ENCODE results near the gene ZDHHC14.
A peak's percentile ranks its signal among the peaks of the same experiment; 100 is the strongest.

ZDHHC14 gene

DNA sequence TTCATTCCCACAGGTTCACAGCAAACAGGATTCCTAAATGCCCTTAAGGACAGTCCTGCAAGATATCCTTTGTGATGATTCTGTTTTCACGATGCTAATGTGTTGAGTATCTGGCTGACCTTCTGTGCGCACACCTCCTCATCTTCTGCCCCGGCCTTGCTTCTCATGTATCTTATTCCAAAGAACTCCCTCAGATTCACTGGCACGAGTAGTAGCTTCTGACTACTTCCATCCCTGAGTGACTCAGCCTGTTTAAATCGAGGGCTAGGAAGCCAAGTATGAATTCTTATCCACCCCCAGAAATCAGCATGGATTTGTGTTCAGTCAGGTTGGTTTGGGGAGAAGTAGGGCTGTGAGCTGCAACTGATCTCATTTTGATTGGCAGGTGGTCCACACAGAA is 251.8 kb downstream of the ZDHHC14 start:
- no peak for DNase-seq

DNA sequence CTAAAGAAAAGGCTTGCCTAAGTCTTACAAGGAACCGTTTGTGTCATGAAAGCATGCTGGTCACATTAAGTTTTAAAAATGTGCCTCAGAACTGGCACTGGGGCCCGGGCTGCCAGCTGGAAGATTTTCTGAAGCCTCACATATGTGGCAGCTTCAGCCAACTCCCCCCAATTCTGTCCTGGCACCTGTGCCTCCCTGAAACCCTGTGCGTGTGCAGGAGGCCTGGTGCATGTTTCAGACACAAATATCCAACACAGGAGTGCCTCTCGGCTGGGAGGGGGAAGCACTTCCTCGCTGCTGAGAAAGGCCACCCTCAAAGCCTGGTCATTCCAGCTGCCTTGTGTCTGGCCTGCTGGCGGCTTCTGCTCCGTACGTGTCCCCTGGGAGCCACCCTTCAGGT is 253.6 kb downstream of the ZDHHC14 start:
- DNase-seq, result no peak

DNA sequence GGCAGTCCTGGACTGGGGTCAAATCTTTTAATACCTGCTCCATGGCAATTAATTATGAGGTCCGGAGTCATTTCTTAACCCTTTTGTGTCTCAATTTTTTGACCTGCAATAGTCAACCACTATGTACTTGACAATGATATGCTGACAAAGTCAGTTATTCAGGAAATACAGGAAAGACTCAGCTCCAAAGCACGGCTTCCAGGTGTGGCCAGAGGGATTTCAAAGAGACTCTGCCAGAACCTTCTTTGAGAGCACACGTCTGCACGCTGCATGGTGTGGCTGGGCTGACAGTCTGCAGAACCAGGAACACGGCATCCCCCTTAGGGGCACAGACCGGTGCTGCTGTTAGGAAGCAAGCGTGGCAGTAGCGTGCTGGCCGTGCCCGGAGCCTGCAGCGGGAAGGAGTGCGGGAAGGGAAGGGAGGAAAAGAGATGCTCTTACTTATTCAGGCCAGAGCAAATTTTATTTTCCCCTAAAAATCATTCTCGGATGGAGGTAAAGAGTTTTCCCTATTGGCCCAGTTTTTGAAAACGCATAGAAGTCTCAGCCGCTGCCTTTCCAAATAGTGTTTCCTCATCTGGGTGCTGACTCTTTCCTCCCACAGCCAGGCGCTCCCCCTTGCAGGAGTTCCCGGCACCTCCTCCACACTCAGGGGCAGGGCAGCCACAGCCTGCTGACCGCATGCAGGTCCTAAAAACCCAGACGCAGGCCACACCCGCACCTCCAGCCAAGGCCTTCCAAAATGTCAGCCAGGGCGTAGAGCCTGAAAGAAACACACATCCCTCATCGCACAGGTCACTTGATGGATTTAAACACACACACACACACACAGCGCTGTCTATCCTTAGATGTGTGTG is 254.6 kb downstream of the ZDHHC14 start:
- DNase-seq, result no peak

DNA sequence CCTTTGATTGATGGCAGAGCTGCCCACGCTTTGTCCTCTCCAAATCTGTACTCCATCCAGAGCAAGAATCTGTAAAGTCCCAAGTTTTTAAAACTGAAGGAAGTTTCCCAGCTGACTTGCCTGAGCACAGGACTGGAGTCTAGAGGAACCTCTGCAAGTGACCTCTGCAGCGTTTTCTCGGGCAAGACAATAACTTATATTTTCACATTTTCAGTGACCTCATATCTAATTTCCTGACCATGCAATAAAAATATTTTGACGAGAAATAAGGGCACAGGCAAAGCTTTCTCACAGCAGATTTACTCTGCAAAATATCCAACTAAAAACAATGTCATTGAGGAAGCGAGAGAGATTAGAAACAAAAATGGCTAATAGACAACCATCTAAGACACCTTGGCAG is 256.5 kb downstream of the ZDHHC14 start:
- DNase-seq, result no peak

DNA sequence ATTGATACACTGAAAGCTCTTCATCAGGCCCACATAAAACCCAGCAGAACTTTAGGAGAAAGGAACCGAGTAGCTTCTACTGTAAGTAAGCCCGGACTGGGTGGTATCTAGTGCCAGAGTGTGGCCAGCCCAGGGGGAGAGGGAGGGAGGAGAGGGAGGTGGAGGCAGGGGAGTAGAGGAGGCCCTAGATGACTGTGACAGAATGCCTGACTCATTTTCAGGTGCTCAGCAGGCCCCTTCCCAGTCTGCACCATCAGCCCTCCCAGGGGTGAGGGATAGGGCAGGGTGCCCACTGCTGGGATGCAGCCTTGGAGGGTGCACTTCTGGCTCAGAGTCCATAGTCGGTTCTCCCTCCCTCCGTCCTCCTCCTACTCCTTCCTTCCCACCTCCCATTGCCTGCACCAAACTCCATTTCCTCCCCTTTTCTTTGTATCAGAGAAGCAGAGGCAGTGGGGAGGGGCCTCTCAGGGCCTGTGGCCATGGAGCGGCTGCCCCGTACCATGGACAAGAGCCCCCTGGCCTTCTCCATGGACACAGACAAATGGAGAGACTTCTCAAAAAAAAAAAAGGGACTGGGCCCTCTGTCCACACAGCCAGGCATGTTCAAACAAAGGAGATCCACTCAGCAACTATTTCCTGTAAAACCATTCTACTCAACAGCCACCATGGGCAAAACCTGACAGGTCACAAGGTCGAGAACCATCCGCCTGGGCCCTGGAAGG is 257.1 kb downstream of the ZDHHC14 start:
- DNase-seq, result no peak

DNA sequence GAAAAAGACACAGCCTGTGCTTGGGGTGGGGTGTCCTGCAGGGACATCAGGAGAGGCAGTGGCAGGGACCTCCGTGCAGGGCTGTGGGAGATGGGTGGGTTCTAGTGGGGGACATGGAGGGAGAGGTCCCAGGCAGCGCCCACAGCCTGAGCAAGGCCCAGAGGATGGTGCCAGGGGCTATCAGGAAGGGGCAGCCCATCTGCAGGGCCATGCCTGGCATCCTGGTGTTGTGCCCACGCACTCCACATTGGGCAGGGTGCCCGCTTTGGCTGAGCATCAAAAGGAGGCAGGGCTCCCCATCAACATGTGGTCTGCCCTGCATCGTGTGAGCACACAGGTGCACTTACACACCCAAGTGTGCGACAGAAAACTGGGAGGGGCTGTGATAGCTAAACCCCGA is 257.8 kb downstream of the ZDHHC14 start:
- DNase-seq, result peak; percentile 36

DNA sequence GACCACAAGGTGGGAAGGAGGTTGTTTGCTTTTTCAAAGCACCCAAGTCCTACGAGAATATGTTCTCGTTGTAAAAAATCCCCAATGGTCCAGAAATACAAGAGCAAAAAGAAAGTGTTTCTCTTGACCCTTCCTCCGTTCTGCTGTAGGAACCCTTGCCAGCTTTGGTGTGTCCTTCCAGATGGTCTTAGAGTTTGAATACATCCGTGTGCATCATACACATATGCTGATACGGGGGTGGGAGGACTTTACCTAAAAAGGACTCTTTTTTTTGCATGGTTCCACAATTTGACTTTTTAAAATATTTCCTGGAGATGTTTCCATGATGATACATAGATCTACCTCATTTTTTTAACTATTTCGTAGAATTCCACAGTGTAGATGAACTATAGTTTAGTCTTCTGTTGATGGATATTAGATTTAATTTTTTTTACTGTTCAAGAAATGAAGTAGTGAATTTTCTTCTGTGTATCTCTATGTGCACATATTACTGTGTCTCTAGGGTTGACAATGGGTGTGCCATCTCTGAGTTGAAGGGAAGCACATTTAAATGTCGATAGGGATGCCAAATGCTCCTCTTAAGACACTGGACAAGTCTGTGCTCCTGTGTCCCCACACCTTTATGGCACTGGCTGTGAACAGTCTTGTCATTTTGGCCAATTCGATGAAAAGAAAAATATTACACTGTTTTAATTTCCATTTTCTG is 259.9 kb downstream of the ZDHHC14 start:
- no peak for DNase-seq

DNA sequence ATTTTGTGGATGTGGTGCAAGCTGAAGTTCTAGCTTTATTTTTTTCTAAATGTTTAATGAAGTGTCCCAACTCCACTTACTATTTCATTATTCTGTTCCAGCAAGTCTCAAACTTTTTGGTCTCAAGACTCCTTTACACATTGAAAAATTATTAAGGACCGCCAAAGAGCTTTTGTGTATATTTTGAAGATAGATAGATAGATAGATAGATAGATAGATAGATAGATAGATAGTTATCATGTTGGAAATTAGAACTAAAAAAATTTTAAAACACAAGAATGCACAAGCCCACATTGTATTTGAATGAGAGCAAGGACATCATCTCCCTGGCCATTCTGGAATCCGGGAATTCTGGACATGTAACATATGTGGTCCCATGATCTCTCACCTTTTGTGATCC is 260.8 kb downstream of the ZDHHC14 start:
- no peak for DNase-seq

DNA sequence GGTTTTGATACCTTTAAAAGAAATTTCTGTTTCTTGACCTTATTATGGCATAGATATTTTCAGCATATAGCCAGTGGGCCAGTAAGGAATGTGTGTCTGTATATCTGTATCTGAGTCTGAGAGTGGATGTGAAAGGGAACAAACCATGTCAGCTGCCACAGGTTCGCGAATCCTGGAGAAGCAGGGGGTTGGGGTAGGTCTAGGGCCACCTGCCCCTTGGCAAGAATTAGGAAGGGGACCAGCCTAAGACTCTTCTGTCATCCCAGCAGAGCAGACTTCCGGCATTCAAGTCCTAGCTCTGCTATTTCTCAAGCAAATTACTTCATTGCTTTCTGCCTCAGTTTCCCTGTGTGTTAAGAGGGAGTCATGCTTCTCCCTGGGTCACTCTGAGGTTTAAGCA is 261.7 kb downstream of the ZDHHC14 start:
- no peak for DNase-seq

DNA sequence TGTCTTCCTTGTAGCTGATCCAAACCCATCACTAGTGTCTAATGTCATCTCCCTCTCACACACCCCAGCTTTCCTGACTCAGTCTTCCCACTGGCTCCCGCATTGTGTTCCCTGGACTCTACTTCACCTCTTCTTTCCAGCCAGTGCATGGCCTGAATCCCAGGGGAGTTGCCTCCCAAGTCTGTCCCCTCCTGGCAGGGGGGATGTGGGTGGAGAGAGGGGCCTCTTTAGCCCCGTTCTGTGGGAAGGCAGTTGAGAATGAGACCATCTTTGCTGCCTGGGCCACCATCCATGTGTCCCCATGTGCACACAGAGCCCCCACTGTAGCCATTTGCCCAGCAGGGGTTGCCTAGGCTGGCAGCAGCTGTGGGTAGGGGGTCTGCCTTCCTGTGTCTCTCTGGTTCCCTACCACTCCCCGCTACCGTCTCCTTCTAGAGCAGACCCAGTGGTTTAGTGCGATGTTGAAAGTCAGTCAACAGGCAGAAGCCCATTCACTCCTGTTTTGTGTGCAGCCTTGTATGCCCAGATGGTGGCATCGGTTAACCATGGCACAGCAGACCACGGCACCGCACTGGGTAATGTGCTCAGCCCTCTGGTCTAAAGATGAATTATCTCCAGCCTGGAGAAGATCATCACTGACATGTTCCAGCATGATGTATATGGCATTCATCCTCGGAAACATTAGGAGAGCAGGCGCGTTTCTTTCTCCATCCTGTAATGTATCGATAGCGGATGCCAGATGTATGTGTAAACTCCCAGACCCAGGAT is 263.2 kb downstream of the ZDHHC14 start:
- no peak for DNase-seq

DNA sequence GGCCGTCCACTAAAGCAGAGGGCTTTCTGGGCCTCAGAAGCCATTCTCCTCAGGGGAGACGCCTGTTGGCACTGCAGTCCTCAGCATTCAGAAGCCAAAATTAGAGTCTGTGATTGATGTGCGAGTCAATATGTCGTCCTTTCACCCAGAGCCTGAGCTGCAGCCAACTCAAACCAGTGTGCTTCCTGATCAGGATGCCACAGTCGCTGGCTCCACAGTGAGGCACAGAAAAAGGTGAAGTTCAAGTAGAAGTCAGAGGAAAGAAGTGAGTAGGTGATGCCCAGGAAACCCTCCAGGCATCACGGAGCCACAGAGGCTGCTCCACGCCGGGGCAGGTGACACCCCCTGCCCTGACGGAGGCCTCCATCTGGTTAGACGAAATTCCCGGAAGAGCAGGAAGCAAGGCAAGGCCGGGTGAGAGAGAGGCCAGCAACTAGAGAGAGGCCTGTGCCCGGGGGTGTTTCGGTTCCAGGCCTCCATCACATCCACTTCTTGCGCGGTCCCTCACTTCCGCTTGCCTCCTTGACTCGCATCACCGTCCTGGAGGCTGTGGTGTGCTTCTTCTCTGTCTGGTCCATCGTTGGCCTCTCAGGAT is 264.3 kb downstream of the ZDHHC14 start:
- DNase-seq, result no peak

DNA sequence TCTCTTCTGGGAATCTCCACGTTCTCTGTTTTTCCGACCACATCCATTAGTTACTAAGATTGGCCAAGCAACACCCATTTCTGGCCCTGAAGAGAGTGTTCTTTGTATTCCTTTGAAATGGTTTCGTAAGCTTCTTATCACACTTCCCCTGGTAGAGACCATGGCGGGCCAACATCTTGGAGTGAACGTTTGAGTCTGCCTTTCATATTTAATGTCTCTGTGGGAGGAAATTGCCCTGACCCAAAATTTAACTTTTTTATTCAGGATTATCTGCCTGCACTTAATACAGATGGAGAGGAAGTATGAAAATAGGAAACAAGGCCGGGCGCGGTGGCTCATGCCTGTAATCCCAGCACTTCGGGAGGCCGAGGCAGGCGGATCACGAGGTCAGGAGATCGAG is 265.0 kb downstream of the ZDHHC14 start:
- no peak for DNase-seq

DNA sequence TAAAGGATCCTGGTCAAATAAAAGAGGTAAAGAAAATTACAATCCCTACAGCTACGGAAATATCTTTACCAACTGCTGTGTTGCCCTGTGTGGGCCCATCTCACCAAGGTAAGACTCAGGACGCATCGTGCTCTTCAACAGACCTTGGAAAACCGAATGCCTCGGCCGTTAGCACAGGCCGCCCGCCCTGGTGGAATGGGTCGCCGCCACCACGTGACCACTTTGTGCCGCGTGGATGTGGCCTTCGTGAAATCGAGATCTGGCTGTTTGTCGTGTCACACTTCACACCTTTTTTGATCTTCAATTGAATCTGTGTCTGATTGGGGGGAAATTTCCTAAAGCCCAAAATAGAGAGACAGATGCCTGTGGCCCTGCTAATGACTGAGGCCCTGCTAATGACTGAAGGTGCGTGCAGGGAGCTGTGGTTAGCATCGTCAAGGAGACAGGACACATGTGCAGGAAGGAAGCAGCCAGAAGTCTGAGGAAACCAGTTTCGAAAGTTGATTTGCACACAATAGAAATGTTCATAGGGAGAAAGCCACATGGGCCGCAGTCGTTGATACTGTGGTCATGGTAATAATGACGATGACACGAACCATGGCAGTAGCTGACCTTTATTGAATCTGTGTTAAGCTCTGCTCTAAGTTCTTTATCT is 266.4 kb downstream of the ZDHHC14 start:
- no peak for DNase-seq

DNA sequence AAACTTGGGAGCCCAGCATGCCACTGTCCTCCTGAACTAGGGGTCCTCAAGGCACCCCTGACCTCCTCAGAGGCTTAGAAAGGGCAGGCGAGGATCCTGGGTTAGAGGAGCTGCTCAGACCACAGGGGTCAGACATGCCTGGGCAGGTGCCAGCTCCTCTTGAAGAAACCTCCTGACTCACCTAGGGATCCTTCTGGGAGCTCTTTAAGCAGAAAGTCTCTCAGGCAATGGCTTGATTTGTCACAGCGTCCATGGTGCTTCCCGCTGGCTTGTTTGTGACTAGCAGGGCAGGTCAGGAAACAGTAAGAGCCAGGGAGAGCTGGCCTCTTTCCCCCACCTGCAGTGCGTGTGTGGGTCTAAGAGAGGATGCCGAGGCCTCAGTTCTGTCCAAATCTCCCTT is 267.6 kb downstream of the ZDHHC14 start:
- no peak for DNase-seq

DNA sequence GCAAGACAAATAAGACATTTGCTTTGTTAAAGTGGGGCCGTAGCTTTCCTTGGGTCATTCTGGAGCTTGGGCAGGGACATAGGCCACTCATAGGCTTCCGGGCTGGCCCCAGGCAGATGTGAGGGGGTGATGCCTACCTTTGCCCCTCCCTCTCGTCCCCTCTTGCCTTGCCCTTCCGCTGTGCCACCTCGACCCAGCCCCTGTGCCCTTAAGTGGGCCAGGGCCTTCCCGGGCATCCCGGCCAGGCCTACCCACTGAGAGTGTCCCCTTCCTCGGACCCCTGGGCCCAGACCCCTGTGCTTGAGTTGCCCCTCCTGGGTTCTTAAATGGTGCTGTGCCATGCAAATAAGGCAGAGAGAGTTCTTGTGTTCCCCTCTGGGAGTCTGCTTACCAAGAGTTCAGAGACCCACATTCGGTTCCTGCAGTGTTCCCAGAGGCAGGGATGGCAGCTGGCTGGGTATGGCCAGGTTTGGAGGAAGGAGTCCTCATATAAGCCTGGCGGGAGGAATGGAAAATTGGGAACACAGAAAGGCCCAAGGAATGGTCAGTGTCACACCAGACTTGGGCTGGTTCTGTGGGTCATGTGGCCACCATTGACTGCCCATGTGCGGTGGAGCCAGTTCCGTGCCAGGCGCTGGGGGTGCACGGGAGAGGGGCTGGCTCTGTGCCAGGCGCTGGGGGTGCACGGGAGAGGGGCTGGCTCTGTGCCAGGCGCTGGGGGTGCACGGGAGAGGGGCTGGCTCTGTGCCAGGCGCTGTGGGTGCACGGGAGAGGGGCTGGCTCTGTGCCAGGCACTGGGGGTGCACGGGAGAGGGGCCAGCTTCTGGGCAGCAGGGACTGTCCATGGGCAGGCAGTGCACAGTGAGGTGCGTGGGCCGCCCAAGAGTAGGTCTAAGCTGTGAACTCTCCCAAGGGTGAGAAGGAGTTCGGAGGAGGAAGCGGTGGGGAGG is 268.6 kb downstream of the ZDHHC14 start:
- DNase-seq, result peak; percentile 14

DNA sequence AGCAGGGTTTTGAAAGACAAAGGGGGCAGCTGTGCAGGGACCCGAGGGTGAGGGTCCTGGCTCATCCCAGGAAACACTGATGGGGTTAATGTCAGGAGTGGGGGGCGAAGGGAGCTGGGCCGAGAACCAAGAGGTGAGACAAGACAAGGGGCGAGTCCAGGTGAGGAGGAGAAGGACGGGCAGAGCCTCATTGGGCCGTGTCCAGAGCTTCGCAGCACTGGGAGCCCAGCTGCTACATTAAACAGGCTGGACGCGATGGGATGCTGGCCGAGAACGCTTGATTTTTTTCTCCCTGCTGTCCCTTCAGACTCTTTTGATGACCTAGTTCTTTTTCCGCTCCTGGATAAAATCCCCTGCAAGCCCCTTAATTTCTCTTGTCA is 269.3 kb downstream of the ZDHHC14 start:
- DNase-seq, result no peak

DNA sequence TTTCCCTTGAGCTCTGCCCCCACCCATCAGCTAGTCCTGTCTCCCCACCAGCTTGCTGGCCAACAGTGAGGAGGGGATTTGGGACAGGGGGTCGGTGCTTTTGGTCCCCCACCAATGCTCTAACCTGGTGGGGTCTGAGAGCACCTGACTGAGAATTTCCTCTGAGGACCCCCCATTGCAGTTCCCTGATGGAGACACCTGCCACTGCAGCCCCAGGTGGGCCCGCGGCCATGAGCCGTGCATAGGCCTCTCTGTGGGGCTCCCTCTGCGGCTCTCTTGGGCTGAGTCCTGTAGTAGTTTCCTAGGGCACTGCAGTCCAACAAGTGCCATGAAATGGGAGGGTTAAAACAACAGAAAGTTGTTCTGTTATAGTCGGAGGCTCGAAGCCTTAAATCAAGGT is 269.8 kb downstream of the ZDHHC14 start:
- DNase-seq, result no peak

DNA sequence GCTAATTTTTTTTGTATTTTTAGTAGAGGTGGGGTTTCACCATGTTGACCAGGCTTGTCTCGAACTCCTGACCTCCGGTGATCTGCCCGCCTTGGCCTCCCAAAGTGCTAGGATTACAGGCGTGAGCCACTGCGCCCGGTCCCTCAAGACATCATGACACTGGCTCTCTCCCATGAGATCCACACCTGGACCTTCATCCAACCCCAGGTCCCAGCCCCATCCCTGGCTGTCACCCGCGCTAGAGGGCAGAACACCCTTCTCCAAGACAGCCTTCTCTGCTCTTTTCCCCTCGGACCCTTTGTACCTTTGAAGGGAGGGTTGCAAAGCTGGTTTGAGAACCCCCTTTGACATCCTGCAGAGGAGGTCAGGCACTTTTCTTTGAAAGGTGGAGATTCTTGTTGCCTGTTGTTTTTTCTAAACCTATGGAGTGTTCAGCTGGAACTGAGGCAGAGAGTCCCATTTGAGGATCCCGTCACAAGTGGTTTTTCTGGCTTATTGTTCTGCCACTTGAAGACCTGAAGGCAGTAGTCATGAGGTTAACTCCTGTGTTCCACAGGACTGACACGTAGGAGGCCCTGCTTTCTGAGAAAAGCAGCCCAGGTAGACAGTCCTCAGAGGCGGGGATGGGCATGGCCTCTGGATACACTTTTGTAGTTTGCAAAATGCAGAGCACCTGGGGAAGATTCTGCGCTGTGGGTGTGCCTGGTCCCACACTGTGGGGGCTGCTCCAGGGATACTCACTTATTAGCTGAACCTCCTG is 270.9 kb downstream of the ZDHHC14 start:
- no peak for DNase-seq

DNA sequence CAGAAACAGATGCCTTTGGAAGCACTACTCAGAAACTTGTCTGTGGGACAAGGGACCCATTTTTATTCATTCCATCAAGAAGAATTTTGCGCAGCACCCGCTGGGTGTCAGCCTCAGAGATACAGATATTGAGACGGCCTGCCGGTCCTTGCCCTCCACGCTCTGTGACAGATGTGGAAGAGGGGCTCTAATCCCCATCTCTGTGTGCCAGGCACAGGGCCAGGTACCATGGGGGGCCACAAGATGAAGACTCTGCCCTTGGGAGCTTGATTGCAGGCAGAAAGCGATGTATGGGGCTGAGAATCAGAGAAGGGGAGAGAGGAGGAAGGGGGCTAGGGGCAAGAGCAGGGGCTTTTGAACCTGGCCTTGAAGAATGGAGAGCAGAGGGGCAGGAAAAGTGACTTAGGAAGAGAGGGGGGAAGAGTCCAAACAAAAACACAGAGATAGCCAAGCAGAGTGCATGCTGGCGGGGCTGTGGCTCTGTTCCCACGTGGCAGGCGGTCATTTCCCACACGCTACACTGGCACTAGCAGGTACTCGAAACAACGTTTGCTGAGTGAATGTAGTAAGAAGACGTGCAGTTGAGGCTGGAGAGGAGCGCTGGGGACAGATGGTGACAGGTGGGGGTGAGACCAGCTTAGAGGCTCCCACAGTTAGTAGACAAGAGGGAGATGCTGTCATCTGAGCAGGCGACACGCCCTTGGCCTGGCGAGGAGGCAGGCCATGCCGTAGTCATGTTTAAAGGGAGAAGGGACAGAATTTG is 271.8 kb downstream of the ZDHHC14 start:
- no peak for DNase-seq
